GM11168 (cell line): ENCODE measurements around the gene PLEKHB2.
"Not testable (repeated sequence)": the region's sequence is repeated elsewhere in the genome, so short reads cannot be mapped to it uniquely, and the experiment has no call there.

Experiments
- in situ Hi-C: fragments of 300-500 bp; cut with MboI; formaldehyde crosslinking; loops from one replicate; pipeline ENCODE4 v1.12.0; 2022; ENCODE audit warnings: low sequenced_read_pairs; ENCODE audit not compliant: unreplicated experiment

PLEKHB2 gene, protein sequence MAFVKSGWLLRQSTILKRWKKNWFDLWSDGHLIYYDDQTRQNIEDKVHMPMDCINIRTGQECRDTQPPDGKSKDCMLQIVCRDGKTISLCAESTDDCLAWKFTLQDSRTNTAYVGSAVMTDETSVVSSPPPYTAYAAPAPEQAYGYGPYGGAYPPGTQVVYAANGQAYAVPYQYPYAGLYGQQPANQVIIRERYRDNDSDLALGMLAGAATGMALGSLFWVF

DNA sequence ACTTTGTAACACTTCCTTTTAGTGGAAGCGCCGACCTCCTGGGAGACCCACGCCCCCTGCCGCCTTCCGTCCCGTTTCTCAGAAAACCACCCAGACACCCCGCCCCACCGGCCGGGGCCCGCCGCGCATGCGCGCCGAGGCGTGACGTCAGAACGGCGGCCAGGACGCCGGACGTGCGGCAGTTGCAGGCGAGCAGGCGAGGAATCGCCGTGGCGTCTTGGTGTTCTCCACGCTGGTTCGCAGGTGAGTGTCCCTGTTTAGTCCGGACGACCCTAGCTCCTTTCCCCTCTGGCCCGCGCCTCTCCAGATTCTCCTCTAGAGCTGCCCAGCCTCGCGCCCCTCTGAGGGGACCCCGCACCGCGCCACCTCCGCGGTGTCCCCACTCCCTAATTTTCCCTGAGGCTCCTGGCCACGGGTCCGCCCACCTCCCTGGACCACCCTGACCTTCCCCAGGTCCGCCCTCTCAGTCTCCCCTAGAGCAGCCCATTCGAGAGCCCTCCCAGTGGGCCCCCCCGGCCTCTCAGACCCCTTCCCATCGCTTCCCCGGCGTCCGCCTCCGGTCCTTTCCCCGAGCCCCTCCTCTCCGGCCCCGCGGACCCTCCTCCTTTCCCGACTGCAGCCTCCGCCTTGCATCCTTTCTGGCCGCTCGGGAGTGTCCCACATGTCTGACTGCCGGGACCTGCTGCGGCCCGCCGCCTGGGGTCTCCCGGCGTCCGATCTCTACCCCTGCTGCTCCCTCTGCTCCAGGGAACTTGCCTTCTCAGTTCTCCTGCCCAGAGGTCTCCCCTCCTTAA is at the start of gene PLEKHB2:
PLEKHB2 (plus strand) TSS at position 181 of the 794 bp plus-strand sequence. CDS start 15,606 bp downstream, outside the sequence.
- in situ Hi-C loops, result no loop called here

DNA sequence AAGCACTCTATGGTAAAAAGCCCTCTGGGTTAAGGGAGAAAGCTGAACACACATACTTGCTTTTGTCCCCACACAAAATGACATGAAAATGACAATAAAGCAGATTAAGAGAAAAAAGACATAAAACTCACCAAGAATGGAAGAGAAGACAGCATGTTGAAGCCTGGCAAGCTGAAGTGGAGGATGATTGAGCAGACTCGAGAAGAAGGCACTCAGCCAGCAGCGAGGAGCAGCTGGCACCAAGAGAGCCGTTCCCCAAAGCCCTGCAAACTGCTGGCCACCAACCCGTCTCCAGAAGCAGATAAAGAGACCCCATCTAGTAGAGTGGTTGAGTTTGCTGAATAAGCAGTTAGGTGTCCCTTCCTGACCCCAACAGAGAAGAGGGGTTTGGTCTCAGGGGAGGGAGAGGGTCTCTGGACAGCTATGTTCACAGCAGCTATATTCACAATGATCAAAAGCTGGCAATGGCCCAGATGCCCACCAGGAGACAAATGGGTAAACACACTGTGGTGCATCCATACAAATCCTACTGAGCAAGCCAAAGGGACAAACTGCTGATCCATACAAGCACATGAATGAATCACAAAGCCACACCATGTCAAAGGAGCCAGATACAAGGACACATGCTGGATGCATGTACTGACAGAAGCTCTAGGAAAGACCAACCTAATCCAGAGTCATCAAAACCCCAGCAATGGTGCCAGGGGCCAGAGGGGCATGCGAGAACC is 48.8 kb upstream of the PLEKHB2 start:
- in situ Hi-C loops, result no loop called here

DNA sequence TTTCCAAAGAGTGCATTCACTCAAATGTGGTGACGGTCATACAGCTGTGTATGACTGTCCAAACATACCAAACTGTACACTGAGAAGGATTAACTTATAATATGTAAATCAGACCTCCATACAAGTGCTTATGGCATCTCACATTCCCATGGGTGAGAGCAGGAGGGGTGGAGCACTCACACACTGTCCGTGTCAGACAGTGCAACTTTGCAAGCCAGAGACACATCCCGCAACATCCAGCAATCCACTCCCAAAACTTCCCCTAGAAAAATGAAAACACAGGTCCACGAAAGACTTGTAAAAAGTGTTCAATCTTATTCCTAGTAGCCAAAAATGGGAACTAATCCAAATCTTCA is 48.2 kb upstream of the PLEKHB2 start:
- in situ Hi-C loops, result no loop called here

DNA sequence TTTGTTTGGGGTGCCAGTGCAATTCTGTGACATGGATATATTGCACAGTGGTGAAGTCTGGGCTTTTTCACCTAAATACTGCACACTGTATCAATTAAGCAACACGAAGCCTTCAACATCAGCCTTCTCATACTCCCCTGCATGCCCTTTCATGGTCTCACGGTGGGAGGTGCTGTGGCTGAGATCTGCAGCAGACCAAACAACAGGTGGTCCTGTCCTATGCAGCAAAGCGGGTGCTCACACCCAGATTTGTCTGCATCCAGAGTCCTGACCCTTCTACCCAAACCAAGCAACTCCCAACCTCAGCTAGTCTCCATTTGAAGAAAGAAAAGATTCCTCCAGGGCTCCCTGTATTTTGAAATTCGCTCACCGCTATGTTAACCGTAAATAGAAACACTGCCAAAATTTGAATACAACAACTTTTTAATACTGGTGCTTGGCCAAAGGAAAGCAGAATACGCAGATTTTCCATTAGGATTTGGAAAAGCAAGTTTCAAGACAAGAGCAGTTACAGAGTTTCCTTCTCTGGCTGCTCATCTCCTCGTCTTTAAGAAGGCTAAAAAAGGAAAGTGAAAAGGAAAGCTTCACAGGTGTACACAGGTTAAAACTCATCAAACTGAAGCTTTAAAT is 46.8 kb upstream of the PLEKHB2 start:
- in situ Hi-C loops, result no loop called here

DNA sequence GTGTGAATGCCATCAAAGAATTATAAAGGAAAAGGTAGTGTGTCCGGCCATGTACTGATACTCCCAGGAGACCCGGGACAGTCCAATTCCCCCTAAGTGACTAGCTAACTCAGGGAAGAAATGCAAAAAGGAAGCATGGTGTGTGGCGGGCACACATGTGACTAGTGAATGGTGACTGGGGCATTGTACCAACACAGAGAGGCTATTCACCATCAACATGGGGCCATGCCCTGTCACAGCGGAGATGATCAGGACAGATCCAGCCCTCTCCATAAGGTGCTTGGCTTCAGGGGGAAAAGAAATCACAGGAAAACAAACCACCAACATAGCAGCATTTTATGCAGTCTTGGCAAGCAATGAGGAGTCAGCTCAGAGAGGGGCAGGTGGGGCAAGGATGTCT is 46.2 kb upstream of the PLEKHB2 start:
- in situ Hi-C loops, result no loop called here

DNA sequence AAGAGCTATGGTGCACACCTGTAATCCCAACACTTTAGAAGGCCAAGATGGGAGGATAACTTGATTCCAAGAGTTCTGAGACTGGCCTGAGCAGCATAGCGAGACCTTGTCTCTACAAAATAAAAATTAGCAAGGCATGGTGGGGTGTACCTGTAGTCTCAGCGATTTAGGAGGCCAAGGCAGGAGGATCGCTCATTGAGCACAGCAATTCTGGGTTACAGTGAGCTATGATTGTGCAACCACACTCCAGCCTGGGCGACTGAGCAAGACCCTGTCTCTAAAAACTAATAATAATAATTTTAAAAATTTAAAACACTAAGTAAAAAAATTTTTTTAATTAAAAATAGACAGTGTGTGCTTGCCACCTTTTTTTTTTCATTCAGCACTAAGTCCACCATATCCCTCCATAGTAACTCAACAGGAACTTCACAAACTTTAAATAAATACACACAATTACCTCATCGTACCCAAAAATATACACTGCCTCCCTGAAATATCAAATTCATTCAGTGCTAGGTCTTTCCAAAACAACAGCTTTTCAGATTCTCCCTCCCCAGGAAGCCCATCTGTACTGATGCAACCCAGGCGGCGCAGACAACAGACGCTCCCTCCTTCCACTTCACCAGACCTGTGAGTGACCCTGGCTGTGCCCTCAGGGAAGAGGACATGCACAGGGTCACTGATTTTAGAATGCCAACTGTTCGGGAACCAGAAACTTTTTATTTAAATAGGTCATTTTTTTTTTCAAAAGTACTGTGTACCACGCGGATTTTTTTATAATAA is 41.4 kb upstream of the PLEKHB2 start:
- in situ Hi-C loops, result no loop called here

DNA sequence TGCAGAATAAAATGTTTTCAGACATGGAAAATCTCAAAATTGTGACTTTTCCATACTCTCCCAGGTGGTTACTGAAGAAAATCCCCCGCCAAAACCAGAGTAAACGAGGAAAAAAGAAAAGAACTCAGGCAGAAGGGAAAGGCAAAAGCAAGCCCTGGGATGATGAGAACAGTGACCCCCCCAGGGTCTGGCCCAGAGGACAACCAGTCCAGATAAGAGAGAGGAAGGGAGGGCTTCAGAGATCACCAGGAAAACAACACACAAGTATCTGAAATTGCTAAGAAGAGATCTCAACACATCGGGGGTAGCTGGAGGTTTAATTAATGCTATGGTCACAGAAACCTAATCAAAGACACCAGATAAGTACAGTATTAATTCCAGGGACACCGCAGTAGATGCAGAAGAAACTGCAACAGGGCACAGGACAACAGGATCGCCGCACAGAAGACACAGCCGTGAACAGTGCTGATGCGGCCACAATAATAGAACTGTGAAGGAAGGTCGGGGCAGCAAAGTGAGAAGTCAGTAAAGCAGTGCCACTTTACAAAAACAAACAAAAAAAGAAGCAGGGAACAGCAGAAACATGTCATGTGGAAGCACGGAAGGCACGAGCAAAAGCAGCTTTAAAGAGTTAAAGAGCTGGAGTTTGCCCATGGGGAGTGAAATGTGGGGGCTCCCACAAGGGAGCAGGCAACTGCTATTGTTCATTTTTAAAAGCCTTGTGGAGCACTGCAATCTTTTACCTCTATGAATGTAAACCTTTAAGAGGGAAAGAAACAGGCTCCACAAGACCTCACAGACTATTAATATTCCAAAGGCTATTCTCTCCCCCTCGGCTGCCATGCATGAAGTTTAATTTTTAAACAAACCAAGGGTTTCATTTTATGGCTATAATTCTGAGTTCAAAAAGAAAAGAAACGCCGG is 40.3 kb upstream of the PLEKHB2 start:
- in situ Hi-C loops, result no loop called here

DNA sequence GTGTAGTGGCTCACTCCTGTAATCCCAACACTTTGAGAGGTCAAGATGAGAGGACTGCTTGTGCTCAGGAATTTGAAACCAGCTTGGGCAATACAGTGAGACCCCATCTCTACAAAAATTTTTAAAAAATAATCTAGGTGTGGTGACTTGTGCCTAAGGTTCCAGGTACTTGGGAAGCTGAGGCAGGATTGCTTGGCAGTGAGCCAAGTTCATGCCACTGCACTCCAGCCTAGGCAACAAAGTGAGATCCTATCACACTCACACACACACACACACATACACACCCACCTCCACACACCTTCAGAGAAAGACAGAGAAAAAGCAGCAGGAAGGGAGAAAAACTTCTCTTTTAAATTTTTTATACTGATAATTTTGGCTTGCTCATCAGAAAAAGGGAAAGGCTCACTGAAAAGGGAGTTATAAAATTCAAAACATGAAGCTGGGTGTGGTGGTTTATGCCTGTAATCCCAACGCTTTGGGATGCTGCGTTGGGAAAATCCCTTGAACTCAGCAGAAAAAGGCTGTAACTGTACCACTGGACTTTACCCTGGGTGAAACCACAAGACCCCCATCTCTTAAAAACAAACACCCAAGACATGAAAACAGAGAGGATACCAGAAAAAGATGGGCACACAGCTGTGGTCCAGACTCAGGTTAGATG is 37.5 kb upstream of the PLEKHB2 start:
- in situ Hi-C loops, result no loop called here

DNA sequence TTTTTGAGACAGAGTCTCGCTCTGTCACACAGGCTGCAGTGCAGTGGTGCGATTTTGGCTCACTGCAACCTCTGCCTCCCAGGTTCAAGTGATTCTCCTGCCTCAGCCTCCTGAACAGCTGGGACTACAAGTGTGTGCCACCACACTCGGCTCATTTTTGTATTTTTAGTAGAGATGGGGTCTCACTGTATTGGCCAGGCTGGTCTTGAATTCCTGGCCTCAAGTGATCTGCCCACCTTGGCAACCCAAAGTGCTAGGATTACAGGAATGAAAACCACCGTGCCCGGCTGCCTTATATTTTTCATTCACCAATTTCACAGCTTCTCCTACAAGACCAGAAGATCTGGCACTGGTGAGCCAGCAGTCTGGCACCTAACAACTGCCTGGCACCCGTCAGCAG is 37.0 kb upstream of the PLEKHB2 start:
- in situ Hi-C loops, result not testable (repeated sequence)

DNA sequence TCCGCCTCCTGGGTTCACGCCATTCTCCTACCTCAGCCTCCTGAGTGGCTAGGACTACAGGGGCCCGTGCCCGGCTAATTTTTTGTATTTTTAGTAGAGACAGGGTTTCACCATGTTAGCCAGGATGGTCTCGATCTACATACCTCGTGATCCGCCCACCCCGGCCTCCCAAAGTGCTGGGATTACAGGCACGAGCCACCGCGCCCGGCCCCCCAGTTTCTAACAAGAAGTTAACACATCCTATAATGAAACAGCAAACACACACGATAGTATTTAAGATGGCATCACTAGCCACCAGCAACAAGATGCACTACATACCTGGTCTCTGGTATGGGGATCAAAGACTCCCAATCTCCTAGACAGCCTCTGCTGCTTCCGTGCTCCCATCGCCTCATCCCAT is 29.6 kb upstream of the PLEKHB2 start:
- in situ Hi-C loops, result not testable (repeated sequence)

DNA sequence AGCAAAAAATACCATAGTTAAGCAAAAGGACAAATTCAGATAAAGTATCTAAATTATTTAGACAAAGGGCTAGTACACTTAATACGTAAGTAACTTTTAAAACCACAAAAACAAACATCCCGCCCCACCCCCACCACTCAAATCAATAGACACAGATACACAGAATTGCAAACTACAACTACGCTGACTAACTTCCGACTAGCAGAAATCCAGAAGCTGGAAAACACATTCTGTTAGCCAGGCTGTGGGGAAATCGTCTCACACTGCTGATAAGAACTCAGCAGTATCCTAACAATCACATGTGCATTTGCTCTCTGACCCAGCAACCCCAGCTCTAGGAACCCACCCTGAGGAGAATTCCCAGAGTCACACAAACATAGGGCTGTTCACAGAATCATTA is 28.4 kb upstream of the PLEKHB2 start:
- in situ Hi-C loops, result no loop called here

DNA sequence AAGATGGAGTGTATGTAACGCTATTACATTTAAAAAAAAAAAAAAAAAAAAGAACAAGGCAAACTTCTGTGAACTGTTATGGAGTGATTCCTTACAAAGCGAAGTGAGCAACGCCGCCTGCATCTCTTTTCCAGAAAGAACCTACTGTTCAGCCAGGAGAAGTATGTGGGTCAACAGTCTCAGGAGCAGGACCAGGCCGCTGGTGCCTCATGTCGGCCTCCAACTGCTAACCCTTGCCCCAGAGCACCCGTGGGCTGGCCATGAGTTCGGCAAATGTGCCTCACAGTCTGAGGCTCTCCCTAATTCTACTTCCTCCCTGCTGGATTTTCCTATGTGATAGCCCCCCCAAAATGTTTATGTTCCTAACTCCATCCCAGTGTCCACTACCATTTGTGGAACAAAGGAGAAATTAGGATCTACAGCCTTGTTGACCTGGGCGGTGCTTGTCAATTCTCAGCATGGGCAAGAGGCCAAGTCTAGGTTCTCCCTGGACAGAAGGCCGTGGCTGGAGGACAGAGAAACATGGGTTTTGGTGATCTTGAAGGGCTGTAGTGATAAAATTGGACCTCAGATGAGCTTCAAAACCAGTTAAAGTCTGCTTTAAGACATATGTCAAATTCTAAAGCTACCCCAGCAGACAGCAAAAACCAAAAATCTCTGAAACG is 27.8 kb upstream of the PLEKHB2 start:
- in situ Hi-C loops, result no loop called here

DNA sequence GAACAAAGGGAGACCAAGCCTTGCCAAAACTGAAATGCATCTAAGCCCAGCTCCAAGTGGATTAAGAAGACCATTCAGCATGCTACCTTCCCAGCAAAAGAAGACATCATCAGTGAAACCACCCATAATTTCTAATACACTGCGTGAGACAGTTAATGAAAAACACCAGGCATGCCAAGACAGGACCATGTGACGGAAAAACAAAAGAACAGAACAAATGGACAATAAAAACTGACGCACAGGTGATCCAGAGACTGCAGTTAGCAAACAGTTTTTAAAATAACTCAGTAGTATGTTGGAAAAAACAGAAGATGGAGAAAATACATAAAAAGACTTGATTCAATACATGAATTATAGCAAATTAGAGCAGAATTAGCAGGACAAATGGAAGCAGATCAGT is 27.2 kb upstream of the PLEKHB2 start:
- in situ Hi-C loops, result no loop called here

DNA sequence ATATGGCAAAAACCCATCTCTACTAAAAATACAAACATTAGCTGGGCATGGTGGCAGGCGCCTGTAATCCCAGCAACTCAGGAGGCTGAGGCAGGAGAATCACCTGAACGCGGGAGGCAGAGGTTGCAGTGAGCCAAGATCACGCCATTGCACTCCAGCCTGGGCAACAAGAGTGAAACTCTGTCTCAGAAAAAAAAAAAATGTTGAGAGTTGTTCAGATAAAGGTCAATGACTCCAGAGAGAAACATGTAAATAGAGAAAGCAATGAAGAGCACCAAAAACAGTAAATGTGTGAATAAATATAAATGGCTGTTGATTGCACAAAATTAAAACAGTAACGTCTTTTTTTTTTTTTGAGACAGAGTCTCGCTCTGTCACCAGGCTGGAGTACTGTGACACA is 25.2 kb upstream of the PLEKHB2 start:
- in situ Hi-C loops, result not testable (repeated sequence)

DNA sequence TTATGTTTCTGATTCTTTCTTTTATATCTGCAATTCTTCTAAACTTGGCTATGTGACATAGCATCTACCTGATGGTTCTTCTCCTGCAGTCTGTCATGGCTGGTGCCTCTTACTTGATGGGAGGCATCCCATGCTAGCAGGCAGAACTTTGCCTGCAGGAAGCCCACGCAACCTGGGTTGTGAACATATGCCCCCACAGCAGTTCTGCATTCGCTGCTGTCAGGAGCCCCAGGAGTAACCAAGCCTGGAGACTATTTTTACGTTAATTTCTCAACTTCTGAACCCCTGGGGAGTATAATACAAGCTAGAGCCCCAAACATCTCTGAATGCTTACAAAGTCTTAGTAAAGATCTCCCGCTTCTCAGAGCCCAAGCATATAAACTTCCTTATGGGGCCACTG is 23.9 kb upstream of the PLEKHB2 start:
- in situ Hi-C loops, result no loop called here

DNA sequence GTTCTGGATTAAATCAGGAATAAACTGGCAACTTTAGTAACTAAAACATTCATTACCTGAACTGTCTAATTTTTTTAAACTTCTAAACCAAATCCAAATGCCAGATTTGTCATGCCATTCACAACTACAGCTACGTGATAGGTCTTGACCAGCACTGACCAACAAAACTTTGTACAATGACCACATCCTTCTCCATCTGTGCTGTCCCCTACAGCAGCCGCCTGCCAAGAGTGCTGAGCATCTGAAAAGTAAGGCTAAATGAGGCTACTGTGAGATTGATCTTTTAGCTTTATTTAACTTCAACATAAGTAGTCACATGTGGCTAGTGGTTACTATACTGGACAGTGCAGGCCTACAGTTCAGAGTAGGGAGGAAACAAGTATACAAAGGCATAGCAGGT is 19.5 kb upstream of the PLEKHB2 start:
- in situ Hi-C loops, result no loop called here

DNA sequence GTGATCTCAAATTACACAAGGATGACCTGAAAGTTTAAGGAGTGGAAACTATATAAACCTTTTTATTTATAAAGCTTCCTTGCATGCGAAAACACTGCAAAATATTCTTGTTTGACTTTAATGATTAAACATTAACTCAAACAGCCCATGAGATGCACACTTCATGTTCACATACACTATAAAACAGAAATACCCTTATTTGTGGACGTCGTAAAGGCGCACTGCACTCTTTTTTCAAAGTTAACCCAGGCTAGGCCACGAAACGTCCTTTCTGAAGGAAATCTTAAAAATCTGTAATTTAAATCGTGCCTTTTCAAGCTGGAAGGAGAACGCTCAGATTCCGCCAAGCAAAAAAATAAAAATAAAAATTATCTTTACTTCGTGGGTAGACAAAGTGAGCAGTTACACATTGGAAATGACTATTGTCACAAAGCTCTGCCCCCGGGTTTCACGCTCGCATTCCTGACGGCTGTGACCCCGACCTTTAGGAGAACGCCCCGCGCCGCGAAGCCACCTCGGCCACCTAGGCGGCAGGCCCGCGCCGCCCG is 12.6 kb upstream of the PLEKHB2 start:
- in situ Hi-C loops, result no loop called here
